GM21360 (cell line): Measurements from ENCODE around the gene LETM1.
A peak's percentile ranks its signal among the peaks of the same experiment; 100 is the strongest.

Experiments used
- ATAC-seq: cut with Tn5 transposase; IDR thresholded peaks from one replicate; pipeline ENCODE4 v1.9.1; 2021; ENCODE audit warnings: mild to moderate bottlenecking, moderate library complexity; ENCODE audit not compliant: unreplicated experiment

The LETM1 gene

DNA sequence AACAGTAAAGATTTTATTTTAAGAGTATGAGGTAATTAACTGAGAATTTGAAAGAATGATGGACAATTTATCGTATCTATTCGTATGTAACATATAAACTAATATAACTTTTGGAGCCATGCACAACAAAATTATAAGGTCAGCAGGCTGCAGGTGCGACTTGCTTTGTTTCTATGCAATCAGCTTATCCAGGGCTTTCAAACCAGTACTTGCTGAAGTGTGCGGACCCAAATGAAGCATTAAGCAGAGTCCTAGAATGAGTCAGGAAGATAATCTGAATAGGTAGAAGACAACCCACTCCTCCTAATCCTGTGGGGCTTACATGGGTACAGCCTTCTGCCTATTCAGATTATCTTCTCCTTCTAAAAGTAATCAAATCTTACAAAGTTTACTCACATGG is 17.3 kb upstream of the LETM1 start:
- ATAC-seq = no peak

DNA sequence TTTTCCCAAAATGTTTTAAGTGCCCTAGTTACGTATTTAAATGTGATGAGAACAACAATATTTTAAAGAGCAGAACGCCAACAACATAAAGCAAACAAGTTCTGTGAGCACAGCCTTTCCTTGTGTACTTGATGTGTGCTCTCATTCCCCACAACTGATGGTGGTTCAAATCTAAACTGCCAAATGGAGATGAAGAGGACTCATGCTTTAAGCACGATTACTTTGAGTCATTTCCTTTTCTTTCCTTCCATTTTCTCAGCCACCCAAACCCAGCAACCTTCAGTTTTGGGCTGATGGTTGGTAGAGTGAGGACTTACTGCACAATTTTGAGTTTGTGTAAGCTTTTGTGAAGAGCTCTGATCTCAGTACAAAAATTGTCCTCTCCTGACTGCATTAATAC is 16.9 kb upstream of the LETM1 start:
- ATAC-seq = no peak

DNA sequence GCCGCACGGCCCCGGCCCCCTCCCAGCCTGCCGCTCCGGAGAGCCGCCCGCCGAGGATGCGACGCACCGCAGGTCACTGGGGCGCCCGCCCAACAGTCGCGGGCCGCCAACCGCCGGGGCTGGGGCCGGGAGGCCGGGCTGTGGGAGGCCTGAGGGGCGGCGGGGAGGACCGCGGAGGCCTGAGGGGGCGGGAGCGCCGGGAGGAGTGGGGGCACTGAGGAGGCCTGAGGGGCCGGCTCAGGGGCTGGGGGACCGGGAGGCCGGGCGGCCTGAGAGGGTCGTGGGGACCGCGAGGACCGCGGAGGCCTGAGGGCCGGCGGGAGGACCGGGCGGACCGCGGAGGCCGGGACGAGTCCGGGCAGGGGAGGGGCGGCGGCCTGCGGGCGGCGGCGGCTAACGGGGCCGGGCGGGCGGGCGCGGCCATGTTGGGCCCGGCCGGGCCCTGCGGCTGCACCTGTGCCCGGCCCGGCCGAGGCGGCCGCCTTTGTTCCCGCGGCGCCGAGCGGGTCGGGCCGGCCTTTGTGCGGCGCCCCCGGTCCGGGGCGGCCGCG is 15.6 kb upstream of the LETM1 start:
- peak; percentile 8 for ATAC-seq

DNA sequence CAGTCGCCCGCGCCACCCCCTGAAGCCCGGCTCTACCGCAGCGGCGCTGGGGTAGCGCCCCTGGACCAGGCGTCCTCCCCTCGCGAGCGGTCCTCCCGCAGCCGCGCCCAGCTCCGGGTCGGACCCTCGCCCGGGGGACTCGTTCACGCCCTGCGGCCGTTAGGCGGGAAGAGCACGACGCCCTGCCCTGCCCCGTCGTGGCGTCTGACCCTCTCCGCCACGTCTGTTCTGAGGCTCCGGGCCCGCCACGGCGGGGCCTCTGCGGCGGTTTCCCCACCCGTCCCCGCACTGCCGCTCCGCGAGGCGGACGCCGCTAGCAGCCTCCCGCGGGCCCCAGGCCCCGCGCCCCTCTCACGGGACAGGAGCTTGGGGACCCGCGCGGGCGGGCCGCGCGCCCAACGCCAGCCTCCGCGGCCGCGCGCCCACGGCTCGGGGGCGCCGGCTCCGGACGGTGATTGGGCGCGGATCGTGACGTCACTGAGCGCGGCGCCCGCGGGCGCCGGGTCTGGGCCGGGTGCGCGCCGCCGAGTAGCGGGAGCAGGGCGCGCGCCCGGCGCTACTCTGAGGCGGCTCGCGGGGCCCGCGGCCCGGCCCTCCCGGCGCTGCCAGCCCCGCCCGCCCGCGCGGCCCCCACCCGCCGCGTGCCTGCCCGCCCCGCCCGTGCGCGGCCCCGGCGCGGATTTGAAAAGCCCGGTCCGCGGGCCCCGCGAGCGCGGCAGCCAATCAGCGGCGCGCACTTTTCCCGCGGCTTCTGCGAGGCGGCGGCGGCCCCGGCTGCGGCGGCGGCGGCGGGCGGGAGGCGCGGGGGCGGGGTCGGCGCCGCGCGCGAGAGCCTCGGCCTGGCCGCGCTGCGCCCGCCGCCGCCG is 14.9 kb upstream of the LETM1 start, which contains the start of gene NSD2:
Gene NSD2, plus strand, starts transcription at position 816 of the 866 bp plus-strand sequence. CDS start 29,262 bp downstream, outside the sequence.
- ATAC-seq = peak; percentile 57

DNA sequence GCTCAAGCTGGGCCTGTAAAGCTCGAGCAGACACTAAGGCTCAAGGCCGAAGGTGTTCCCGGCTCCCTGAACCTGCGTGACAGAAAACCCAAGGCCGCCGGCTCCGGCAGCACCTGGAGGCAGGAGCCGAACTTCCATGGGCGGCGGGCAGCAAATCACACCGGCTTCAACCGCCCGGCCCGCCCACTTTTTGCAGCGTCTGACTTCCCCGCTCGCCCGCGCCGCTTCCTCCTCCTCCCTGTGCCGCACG is 14.3 kb upstream of the LETM1 start:
- ATAC-seq = peak; percentile 46

DNA sequence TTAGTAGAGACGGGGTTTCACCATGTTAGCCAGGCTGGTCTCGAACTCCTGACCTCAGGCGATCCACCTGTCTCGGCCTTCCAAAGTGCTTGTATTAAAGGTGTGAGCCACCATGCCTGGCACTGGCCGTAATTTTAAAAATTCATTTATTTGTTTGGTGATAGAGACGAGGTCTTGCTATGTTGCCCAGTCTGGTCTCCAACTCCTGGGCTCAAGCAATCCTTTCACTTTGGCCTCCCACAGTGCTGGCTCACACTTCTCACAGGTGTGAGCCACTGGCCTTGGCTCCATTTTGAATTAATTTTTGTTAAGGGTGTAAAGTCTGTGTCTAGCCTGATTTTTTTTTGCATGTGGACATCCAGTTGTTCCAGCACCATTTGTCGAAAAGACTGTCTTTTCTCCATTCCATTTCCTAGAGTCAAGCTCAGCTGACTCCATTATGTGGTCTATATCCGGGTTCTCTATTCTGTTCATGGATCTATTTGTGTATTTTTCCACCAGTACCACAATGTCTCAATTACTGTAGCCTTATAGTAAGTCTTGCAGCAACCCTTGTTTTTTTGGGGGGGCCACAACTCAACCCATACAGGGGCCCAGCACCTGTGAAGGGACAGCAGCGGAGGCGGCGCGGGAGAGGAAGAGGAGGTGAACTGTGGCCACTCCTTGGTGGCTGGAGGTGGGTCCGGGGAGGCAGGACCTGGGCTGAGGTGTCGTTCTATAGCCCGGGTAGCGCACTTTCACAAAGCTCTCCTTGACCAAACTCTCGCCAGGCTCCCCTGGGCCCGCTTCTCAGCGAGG is 13.8 kb upstream of the LETM1 start:
- peak; percentile 9 for ATAC-seq

DNA sequence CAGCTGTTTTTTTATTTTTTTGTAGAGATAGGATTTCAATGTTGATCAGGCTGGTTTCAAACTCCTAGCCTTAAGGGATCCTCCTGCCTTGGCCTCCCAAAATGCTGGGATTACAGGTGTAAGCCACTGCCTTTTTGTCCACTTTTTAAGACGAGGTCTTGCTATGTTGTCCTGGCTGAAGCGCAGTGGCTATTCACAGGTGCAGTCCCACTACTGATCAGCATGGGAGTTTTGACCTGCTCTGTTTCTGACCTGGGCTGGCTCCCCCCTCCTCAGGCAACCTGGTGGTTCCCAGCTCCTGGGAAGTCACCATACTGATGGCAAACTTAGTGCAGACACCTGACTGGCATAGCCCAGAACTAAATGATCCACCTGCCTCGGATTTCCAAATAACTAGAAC is 13.0 kb upstream of the LETM1 start:
- ATAC-seq = no peak

DNA sequence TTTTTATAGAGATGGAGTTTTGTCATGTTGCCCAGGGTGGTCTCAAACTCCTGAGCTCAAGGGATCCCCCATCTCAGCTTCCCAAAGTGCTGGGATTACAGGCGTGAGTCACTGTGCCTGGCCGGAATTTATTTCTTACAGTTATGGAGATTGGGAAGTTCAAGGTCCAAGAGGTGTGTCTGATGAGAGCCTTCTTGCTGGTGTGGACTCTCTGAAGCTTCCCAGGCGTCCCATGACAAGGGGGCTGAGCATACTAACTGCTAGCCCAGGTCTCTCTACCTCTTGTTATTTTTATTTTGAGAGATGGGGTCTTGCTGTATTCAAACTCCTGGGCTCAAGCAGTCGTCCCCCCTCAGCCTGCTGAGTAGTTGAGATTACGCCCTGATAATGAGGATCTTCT is 12.3 kb upstream of the LETM1 start:
- no peak for ATAC-seq

DNA sequence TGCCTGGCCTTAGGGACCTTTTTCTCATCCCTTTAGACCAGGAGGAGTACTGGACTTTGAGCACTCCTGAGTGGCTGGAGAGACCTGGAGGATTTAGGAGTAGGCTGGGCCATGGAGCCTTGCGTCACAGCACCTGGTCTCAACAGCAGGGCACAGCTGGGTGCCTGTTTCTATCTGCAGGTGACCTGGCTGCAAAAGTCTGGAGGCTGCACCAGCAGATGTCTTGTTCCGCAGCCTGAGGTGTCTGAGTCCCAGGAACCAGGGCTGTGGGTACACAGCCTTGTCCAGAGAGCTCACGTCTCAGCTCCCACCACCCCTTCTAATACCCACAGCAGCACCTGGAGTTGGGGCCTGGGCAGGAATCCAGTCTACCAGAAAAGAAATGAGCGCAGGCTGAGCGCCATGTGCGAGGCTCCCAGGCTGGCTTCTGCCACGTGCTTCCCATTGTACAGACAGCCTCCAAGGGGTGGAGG is 10.3 kb upstream of the LETM1 start:
- no peak for ATAC-seq

DNA sequence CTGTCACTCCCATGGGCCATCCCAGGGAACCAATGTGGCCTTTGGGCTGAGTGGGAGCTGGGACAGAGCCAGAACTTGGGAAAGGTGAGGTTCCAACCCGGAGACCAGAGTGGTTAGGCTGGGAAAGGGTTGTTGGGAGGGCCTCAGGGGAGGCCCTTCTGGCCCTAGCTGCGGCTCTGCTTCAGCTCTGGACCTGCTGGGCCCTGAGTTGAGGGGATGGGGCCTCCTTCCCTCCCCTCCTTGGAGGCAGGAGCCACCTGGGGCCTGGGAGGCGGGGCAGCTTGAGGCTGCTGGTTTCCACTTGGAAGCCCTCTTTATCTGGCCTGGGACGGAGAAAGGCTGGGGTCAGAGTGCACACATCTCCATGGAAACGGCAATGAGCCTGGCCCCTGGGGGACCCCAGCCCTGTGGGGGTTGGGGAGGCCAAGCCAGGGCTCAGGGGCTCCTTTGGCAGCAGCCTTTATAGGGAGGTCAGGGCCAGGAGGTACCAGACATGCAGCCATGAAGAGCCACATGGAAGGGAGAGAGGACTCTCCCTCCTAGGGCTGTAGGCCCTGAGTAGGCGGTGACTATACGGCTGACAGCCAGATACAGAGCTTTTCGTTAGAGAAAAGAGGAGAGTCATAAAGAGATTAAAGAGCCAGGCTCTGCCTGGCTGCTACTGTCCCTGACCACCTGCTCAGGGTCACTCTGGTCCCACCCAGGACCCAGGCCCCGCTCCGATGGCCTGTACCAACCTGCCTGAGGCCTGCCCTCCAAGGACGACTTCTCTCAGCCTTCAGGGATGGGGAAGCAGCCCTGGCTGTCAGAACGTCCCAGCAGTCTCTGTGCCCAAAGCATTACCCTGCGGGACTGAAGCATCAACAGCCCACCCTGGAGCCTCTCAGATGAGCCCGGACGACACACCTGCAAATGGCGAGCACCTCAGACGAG is 8.4 kb upstream of the LETM1 start:
- no peak for ATAC-seq

DNA sequence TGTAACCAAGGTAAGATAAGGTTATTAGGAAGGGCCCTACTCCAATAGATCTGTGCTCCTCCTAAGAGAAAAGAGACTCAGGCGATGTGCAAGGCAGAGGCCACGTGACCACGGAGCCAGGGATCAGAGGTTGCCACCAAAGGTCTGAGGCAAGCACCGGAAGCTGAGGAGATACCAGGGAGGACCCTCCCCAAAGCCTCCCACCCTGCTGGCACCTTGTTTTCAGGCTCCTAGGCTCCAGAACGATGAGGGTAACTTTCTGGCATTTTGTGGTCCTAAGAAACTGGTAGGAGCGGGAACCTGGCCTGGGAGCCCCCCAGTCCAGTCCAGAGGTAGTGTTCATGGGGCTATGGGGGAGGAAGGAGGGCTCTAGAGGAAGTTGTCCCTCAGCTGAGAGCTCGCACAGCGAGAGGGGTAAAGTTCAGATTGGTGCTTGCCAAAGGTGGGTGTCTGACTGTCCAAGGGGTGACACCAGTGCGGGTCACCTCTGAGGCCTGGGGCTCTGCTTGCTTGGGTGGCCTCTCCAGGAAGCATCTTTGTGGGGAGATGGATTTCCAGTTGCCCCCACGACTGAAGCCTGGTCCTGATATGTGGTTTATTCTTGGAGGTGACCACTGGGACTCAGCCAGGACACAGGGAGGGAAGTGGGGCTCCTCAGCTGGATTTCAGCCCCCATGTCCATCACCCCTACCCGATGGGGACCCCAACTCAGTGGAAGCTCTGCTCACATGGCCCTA is 7.5 kb upstream of the LETM1 start:
- ATAC-seq = no peak

DNA sequence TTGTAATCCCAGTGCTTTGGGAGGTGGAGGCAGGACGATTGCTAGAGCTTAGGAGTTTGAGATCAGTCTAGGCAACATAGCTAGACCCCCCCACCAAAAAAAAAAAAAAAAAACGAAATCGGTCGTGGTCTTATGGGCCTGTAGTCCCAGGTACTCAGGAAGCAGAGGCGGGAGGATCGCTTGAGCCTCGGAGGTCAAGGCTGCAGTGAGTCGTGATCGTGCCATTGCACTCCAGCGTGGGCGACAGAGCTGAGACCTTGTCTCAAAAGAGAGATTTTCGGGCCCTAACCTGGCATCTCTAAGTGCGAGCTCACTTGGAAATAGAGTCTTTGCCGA is 7.0 kb upstream of the LETM1 start:
- no peak for ATAC-seq

DNA sequence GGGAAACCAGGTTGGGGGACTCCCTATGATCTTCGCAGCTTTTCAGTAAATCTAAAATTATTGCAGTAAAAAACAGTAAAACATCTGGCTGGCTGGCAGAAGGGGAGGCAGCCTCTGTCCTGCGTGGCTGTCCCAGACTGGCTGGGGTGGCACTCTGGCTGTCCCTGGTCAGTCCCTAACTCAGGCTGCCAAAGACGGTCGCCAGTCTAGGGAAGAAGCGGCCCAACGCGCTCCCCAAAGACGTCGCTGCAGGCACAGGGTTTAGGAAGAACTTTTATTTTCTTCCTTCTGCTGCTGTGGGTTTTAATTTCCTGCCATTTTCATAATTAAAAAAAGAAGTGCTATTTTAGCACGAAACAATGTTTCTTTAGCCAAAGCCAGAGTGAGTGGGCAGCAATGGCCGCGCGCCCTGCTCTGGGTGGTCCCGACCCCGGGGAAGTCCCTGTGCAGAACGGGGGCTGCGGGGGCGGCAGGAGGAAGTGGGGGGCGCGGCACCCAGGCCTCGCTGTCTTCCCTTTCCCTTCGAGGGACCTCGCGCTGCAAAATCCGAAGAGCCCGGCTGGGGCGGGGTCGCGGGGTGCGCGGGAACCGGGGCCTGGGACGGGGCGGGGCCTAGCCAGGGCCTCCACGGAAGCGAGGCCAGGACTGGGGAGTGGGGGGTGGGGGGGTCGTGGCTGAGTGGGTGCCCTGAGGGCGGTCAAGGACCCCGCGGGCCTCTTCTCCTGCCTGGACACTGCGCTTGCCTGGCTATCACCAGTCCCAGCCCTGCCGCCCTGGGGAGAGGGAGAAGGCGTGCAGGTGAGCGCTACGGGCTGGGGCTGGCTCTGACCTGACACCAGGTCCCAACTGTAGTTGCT is 6.3 kb upstream of the LETM1 start:
- ATAC-seq = no peak

DNA sequence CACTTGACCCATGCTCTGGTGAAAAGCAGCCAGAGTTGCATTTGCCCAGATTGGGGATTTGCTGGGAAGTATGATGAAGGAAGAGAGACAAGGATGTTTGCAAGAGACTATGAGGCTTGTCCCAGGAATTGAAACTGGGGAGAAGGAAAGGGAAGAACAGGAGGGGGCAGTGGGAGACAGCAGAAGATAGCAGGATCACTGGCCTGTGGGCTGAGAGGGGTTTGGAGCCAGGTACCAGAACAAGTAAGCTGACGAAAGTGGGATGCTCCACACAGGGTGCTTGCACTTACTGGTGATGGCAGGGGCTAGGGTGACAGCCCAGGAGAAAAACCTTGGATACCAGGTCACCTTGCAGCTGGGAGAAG is 3.4 kb upstream of the LETM1 start:
- no peak for ATAC-seq

DNA sequence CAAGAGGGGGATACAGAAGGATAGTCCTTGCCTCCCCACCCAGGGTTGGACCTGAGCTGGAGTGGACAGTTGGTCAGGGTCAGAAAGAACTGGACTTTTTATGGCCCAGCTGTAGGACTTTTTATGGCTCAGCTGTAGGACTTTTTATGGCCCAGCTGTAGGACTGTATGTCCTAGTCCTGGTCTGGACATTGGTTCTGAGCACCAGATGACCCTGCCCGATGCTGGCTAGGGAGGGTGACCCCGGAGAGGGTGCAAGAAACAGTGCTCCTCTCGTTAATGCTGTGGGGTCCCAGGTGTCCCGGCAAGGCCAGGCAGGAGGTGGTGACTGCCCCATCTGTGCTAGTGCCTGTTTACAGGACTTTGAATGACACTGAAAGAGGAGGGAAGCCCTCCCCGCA is 2.0 kb upstream of the LETM1 start:
- no peak for ATAC-seq

DNA sequence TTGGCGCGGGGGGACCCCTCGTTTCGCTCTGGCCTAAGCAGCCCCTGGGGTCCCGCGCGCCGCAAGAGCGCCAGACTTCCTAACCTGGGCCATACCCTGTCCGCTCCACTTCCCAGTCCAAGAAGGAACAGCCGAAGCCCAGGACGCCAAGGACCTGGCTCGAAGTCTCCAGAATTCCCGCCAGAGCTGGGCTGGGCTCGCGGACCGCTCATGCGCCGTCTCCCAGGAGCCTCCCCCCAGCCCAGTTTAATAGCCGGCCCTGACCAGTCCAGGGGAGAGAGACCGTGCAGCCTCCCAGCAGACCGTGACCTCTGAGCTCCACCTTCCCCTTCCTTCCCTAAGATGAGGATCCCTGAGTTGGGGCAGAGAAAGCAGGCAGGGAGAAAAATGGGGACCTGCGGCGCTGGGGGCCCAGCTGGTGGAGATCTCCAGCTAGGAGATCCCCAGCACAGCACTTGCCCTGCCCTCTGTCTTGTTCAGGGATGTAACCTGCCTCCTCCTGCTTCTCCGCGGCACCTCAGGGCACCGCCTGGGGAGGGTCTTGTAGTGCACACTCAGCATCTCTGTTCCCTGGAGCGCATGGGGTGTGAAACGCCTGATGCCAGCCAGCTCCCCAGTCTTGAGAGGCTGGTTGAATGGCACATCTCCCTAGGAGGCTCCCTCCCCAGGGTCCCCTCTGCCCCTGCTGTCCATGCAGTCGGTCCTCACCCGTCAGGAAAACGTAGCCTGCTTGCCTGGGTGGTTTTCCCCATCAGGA is 1.2 kb upstream of the LETM1 start:
- ATAC-seq = no peak

DNA sequence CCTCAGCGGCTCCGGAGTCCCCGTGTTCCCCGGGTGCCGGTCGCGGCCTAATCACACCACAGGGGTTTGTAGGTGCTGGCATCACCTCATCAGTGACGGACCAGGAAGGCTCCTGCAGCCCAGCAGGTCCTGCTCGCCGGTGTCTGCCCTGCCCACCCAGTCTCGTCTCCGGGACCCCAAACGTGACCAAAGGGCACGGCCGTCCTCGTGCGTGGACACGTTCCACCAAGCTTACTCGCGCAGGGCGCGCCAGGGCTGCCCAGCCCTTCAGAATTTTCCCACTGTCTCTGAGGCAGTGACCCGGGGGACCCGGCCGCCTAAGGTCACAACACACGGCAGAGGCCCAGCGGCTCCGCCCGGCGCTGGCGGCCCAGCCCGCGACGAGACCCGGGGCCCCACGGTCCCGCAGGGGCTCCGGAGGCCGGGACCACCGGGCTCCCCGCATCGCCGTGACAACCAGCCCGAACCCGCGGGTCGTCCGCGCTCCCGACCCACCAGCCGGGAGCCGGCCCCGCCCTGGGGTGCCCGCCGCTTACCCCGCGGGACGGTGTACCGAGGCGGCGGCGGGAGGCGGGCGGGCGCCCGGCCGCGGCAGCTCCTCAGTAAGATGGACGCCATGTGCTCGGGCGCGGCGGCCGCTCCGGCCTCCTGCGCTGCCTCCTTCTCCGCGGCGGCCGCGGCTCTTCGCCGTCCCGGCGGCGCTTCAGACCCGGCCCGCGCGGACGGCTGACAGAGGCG is 454 bp downstream of the LETM1 start:
- peak; percentile 5 for ATAC-seq

DNA sequence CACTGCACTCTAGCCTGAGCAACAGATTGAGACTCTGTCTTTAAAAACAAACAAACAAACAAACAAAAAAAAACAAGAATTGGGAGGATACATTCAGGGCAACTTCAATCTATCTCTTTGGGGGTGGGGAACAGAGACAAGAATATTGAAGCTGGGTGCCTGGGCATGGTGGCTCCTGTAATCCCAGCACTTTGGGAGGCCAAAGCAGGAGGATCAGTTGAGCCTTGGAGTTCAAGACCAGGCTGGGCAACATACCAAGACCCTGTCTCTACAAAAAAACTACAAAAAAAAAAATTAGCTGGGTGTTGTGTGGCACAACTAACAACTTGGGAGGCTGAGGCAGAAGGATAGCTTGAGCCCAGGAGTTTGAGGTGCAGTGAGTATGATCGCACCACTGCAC is 1.2 kb downstream of the LETM1 start:
- no peak for ATAC-seq
